ENCODE measurements around the gene AQP2. TPM values are rescaled to one million over a fixed set of nuclear protein-coding genes. Genes with fewer than 3 reads are reported as not detected.

Gene AQP2
- total and polyA plus RNA-seq, 2 of the 13 experiments (the other 11 are each of a cell fraction or from before 2014, with no cell fraction given) = not detected

DNA sequence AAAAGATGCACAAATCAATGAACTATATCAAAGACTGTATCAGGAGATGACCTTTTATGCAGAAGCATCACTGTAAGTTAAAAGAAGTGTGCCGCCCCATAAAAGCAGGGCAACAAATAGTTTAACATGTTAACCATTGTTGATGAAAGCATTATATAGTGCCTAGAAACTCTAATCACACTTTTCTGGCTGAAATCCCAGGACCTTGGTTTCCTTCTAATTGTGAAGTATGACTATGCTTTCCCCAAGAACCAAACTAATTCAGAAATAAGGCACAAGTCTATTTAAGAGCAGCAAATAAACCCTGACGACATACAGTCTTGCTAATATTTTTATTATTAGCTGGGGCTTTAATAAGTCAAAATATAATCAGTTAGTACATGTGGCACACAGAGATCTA is 53.1 kb downstream of the AQP2 start:
- Histone ChIP-seq H3K27ac (ENCODE audit: extremely low read length, insufficient read depth, low read length) (no peak overlapping the region), H3K79me2 (ENCODE audit: insufficient read depth, low read length) (no peaks in the 10 kb centered on the region), H3K36me3 (replicated peaks in 1 of 2; ENCODE audit: control insufficient read depth in 1 of 2, insufficient read depth in 2 of 2, low read length in 2 of 2) (peaks cover 9 to 72% of the 10 kb centered on the region in 2 experiments), H3K4me3 (replicated peaks in 1 of 3; ENCODE audit: insufficient read depth in 1 of 3, low read depth in 2 of 3, low read length in 3 of 3) (no peak overlapping the region), H3K9ac (ENCODE audit: insufficient read depth, low read depth, low read length) (no peak overlapping the region), H3K4me1 (ENCODE audit: insufficient read depth, low read length) (peaks cover 15% of the 10 kb centered on the region), H3K27me3 (ENCODE audit: control insufficient read depth in 1 of 2, insufficient read depth in 2 of 2, low read length in 2 of 2) (no peaks in the 10 kb centered on the region), H4K20me1 (ENCODE audit: insufficient read depth, low read length) (no peaks in the 10 kb centered on the region), H3K9me3 (ENCODE audit: low read length) (no peaks in the 10 kb centered on the region), H2AFZ (ENCODE audit: low read length) (no peak overlapping the region), H3K4me2 (ENCODE audit: low read depth, low read length) (no peak overlapping the region)
- ATAC-seq (no peak), FAIRE-seq (no peak), DNase-seq (ENCODE audit: low spot score) (no peak)
- BruUV-seq (replicated peaks) = no TSS peak
- in situ Hi-C loops (cut with HindIII; ENCODE audit: extremely low pct_ligation_motif_present, low pct_unique_long_range_greater_than_20kb) = no loop called here
- ChIA-PET POLR2A (no interaction called here), CTCF (ENCODE audit: low intra/inter-chr PET ratio, low total read pairs) (no interaction called here)
- intact Hi-C loops (cut with micrococcal nuclease; ENCODE audit: unreplicated experiment) = no loop called here
- TF ChIP-seq ZNF773 (CRISPR knock-in tag; IDR thresholded peaks at IDR 0.05; ENCODE audit: borderline replicate concordance) (no peak), CBFB (CRISPR knock-in tag; IDR thresholded peaks at IDR 0.05) (no peak), ZBTB38 (CRISPR knock-in tag; IDR thresholded peaks at IDR 0.05) (no peak), RARA (CRISPR knock-in tag; IDR thresholded peaks at IDR 0.05) (no peak), MAFK (conservative IDR thresholded peaks at IDR 0.05 in 1 of 2, IDR thresholded peaks at IDR 0.05 in 1 of 2; ENCODE audit: low read length in 2 of 2) (no peak), ISX (CRISPR knock-in tag; conservative IDR thresholded peaks at IDR 0.05) (no peak)
- TF ChIP-seq, protein P1, sequence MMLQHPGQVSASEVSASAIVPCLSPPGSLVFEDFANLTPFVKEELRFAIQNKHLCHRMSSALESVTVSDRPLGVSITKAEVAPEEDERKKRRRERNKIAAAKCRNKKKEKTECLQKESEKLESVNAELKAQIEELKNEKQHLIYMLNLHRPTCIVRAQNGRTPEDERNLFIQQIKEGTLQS (CRISPR knock-in tag; IDR thresholded peaks at IDR 0.05) = no peak
- TF ChIP-seq, protein P2, sequence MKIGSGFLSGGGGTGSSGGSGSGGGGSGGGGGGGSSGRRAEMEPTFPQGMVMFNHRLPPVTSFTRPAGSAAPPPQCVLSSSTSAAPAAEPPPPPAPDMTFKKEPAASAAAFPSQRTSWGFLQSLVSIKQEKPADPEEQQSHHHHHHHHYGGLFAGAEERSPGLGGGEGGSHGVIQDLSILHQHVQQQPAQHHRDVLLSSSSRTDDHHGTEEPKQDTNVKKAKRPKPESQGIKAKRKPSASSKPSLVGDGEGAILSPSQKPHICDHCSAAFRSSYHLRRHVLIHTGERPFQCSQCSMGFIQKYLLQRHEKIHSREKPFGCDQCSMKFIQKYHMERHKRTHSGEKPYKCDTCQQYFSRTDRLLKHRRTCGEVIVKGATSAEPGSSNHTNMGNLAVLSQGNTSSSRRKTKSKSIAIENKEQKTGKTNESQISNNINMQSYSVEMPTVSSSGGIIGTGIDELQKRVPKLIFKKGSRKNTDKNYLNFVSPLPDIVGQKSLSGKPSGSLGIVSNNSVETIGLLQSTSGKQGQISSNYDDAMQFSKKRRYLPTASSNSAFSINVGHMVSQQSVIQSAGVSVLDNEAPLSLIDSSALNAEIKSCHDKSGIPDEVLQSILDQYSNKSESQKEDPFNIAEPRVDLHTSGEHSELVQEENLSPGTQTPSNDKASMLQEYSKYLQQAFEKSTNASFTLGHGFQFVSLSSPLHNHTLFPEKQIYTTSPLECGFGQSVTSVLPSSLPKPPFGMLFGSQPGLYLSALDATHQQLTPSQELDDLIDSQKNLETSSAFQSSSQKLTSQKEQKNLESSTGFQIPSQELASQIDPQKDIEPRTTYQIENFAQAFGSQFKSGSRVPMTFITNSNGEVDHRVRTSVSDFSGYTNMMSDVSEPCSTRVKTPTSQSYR (CRISPR knock-in tag; IDR thresholded peaks at IDR 0.05; ENCODE audit: borderline replicate concordance) = no peak
- TF ChIP-seq, protein P3, sequence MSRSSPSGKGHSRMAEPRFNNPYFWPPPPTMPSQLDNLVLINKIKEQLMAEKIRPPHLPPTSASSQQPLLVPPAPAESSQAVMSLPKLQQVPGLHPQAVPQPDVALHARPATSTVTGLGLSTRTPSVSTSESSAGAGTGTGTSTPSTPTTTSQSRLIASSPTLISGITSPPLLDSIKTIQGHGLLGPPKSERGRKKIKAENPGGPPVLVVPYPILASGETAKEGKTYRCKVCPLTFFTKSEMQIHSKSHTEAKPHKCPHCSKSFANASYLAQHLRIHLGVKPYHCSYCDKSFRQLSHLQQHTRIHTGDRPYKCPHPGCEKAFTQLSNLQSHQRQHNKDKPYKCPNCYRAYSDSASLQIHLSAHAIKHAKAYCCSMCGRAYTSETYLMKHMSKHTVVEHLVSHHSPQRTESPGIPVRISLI (CRISPR knock-in tag; IDR thresholded peaks at IDR 0.05; ENCODE audit: borderline replicate concordance) = no peak
- TF ChIP-seq, protein P4, sequence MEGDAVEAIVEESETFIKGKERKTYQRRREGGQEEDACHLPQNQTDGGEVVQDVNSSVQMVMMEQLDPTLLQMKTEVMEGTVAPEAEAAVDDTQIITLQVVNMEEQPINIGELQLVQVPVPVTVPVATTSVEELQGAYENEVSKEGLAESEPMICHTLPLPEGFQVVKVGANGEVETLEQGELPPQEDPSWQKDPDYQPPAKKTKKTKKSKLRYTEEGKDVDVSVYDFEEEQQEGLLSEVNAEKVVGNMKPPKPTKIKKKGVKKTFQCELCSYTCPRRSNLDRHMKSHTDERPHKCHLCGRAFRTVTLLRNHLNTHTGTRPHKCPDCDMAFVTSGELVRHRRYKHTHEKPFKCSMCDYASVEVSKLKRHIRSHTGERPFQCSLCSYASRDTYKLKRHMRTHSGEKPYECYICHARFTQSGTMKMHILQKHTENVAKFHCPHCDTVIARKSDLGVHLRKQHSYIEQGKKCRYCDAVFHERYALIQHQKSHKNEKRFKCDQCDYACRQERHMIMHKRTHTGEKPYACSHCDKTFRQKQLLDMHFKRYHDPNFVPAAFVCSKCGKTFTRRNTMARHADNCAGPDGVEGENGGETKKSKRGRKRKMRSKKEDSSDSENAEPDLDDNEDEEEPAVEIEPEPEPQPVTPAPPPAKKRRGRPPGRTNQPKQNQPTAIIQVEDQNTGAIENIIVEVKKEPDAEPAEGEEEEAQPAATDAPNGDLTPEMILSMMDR (CRISPR knock-in tag; IDR thresholded peaks at IDR 0.05) = no peak
- TF ChIP-seq, protein P5, sequence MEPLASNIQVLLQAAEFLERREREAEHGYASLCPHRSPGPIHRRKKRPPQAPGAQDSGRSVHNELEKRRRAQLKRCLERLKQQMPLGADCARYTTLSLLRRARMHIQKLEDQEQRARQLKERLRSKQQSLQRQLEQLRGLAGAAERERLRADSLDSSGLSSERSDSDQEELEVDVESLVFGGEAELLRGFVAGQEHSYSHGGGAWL (CRISPR knock-in tag; IDR thresholded peaks at IDR 0.05) = no peak
- 100% methylated on average over 2 of the region's 2 CpGs for WGBS (ENCODE audit: low lambda C conversion rate)

All from HepG2 (cell line).